HAP-1 (cell line): Measurements from ENCODE around the gene SLC26A1.
"Not testable (repeated sequence)": the region's sequence is repeated elsewhere in the genome, so short reads cannot be mapped to it uniquely, and the experiment has no call there.

ENCODE experiments used
- DNase-seq, 2 experiments: peaks; one replicate each; pipeline ENCODE4 v3.0.0-alpha.2; 2016 to 2020; ENCODE audit warnings: low spot score in 2 of 2
- H3K27me3 ChIP-seq: fragments of 250-450 bp; sonication (Bioruptor Pico); 2 replicates; pipeline ENCODE4 v1.5.1; 2020; ENCODE audit warnings: low read depth, mild to moderate bottlenecking, moderate library complexity
- H3K36me3 ChIP-seq: fragments of 250-450 bp; sonication (Bioruptor Pico); replicated peaks from 2 replicates; pipeline ENCODE4 v1.5.1; 2020; ENCODE audit warnings: mild to moderate bottlenecking
- H3K4me1 ChIP-seq: fragments of 250-450 bp; sonication (Bioruptor Pico); 2 replicates; pipeline ENCODE4 v1.5.1; 2020; ENCODE audit warnings: mild to moderate bottlenecking
- H3K4me3 ChIP-seq: fragments of 250-450 bp; sonication (Bioruptor Pico); 2 replicates; pipeline ENCODE4 v1.5.1; 2020; ENCODE audit warnings: mild to moderate bottlenecking, moderate library complexity
- H3K9me3 ChIP-seq: fragments of 250-450 bp; sonication (Bioruptor Pico); 2 replicates; pipeline ENCODE4 v1.5.1; 2020; ENCODE audit warnings: mild to moderate bottlenecking, moderate library complexity
- in situ Hi-C: fragments of 300-500 bp; cut with MboI; formaldehyde crosslinking; loops from 3 replicates; pipeline ENCODE4 v1.14.3; 2020; ENCODE audit warnings: low sequenced_read_pairs, inconsistent platforms, mixed read lengths

SLC26A1 gene

GRCh38 chr4:982814-983213 is 10.4 kb downstream of the SLC26A1 start:
- no peaks in the 10 kb centered on the region for H3K36me3 ChIP-seq
- in situ Hi-C loops, result no loop called here
- H3K4me1 ChIP-seq, result peaks cover 6% of the 10 kb centered on the region
- H3K4me3 ChIP-seq, result no peak overlapping the region
- no peaks in the 10 kb centered on the region for H3K27me3 ChIP-seq
- H3K9me3 ChIP-seq, result no peaks in the 10 kb centered on the region
- DNase-seq, result no peak

- H3K4me3 ChIP-seq, result no peak overlapping the region
- no peaks in the 10 kb centered on the region for H3K36me3 ChIP-seq
- no peaks in the 10 kb centered on the region for H3K9me3 ChIP-seq
- H3K27me3 ChIP-seq, result no peaks in the 10 kb centered on the region
- no peak for DNase-seq
- peaks cover 6% of the 10 kb centered on the region for H3K4me1 ChIP-seq
- in situ Hi-C loops, result no loop called here
Measured at GRCh38 chr4:982291-982690, 10.9 kb downstream of the SLC26A1 start.

- Histone ChIP-seq H3K36me3 (no peaks in the 10 kb centered on the region), H3K4me1 (no peaks in the 10 kb centered on the region), H3K4me3 (no peak overlapping the region), H3K27me3 (no peaks in the 10 kb centered on the region), H3K9me3 (no peaks in the 10 kb centered on the region)
- DNase-seq, result no peak
- in situ Hi-C loops, result no loop called here
Measured at GRCh38 chr4:978957-979701, 14.1 kb downstream of the SLC26A1 start.

- in situ Hi-C loops, H3K4me1 ChIP-seq: not testable (repeated sequence)
Measured at GRCh38 chr4:976016-976415, 17.2 kb downstream of the SLC26A1 start.

GRCh38 chr4:974668-975067 is 18.5 kb downstream of the SLC26A1 start:
- no peak overlapping the region for H3K4me3 ChIP-seq
- no peaks in the 10 kb centered on the region for H3K36me3 ChIP-seq
- H3K4me1 ChIP-seq, result peaks cover 2% of the 10 kb centered on the region; the same call in 1 of the 2 replicates
- DNase-seq, result no peak
- in situ Hi-C loops, result no loop called here
- H3K27me3 ChIP-seq, result no peaks in the 10 kb centered on the region
- H3K9me3 ChIP-seq, result no peaks in the 10 kb centered on the region

More at GRCh38 chr4:976016-976415, 17.2 kb downstream of the SLC26A1 start:
- H3K36me3 ChIP-seq, H3K27me3 ChIP-seq, H3K9me3 ChIP-seq, H3K4me3 ChIP-seq, DNase-seq: not testable (repeated sequence)

GRCh38 chr4:973431-974397 is 19.5 kb downstream of the SLC26A1 start, which contains the start of gene DGKQ:
Gene DGKQ, minus strand, starts transcription at chr4:973569. Its CDS starts 87 bp downstream, at chr4:973482.
- in situ Hi-C loops, result no loop called here
- Histone ChIP-seq H3K4me3 (peak within 1 kb of the TSS; percentile 60), H3K36me3 (no peaks in the 10 kb centered on the region), H3K4me1 (peaks cover 2% of the 10 kb centered on the region; the same call in 1 of the 2 replicates), H3K9me3 (no peaks in the 10 kb centered on the region), H3K27me3 (no peaks in the 10 kb centered on the region)
- DNase-seq, result peak; percentile 60 to 85

GRCh38 chr4:972651-973424 is 20.4 kb downstream of the SLC26A1 start:
- in situ Hi-C loops, result no loop called here

GRCh38 chr4:971666-972500 is 21.3 kb downstream of the SLC26A1 start:
- in situ Hi-C loops, result no loop called here

More at GRCh38 chr4:972651-973424, 20.4 kb downstream of the SLC26A1 start:
- Histone ChIP-seq H3K4me3 (peak overlapping the region; percentile 60), H3K4me1 (peaks cover 2% of the 10 kb centered on the region; the same call in 1 of the 2 replicates), H3K27me3 (no peaks in the 10 kb centered on the region), H3K36me3 (no peaks in the 10 kb centered on the region), H3K9me3 (no peaks in the 10 kb centered on the region)
- peak in 1 of 2 experiments; percentile 46 for DNase-seq

GRCh38 chr4:970854-971520 is 22.2 kb downstream of the SLC26A1 start:
- H3K36me3 ChIP-seq, result no peaks in the 10 kb centered on the region
- no peaks in the 10 kb centered on the region for H3K9me3 ChIP-seq
- no peak overlapping the region for H3K4me3 ChIP-seq
- no peaks in the 10 kb centered on the region for H3K27me3 ChIP-seq
- peaks cover 2% of the 10 kb centered on the region; the same call in 1 of the 2 replicates for H3K4me1 ChIP-seq
- in situ Hi-C loops, result no loop called here
- no peak for DNase-seq

More at GRCh38 chr4:971666-972500, 21.3 kb downstream of the SLC26A1 start:
- Histone ChIP-seq H3K27me3 (no peaks in the 10 kb centered on the region), H3K36me3 (no peaks in the 10 kb centered on the region), H3K9me3 (no peaks in the 10 kb centered on the region), H3K4me1 (peaks cover 2% of the 10 kb centered on the region; the same call in 1 of the 2 replicates), H3K4me3 (peak overlapping the region; percentile 60)
- no peak for DNase-seq

GRCh38 chr4:970046-970745 is 23.0 kb downstream of the SLC26A1 start:
- in situ Hi-C loops, result no loop called here
- Histone ChIP-seq H3K4me3 (no peak overlapping the region), H3K36me3 (no peaks in the 10 kb centered on the region), H3K4me1 (peaks cover 2% of the 10 kb centered on the region; the same call in 1 of the 2 replicates), H3K9me3 (no peaks in the 10 kb centered on the region), H3K27me3 (no peaks in the 10 kb centered on the region)
- DNase-seq, result no peak

- Histone ChIP-seq H3K9me3 (no peaks in the 10 kb centered on the region), H3K4me3 (no peak overlapping the region), H3K36me3 (no peaks in the 10 kb centered on the region), H3K27me3 (no peaks in the 10 kb centered on the region), H3K4me1 (peaks cover 2% of the 10 kb centered on the region; the same call in 1 of the 2 replicates)
- in situ Hi-C loops, result no loop called here
- no peak for DNase-seq
Measured at GRCh38 chr4:968621-969394, 24.4 kb downstream of the SLC26A1 start.
